Suprapubic skin (tissue), 4 donors: ENCODE results near the gene LRRC75A. TPM values are rescaled to one million over a fixed set of nuclear protein-coding genes. Genes with fewer than 3 reads are reported as not detected.

Experiments
- DNase-seq, 2 donors: peaks; one replicate each; pipeline ENCODE4 v3.0.0-alpha.2; 2019; ENCODE audit warnings: low spot score in 2 of 2
- H3K27ac ChIP-seq: fragments of 200-600 bp; sonication (generic); one replicate; pipeline ENCODE4 v1.5.1; 2019
- H3K27me3 ChIP-seq: fragments of 200-600 bp; sonication (generic); one replicate; pipeline ENCODE4 v1.5.1; 2019
- H3K36me3 ChIP-seq: fragments of 200-600 bp; sonication (generic); one replicate; pipeline ENCODE4 v1.5.1; 2019
- H3K4me1 ChIP-seq: fragments of 200-600 bp; sonication (generic); one replicate; pipeline ENCODE4 v1.5.1; 2019
- H3K4me3 ChIP-seq: fragments of 200-600 bp; sonication (generic); one replicate; pipeline ENCODE4 v1.5.1; 2019; ENCODE audit warnings: mild to moderate bottlenecking
- H3K9me3 ChIP-seq: fragments of 200-600 bp; sonication (generic); one replicate; pipeline ENCODE4 v1.5.1; 2019
- CTCF ChIP-seq, 2 donors: fragments of 200-600 bp in 1 of 2; fragments of 450-650 bp in 1 of 2; sonication (generic) in 1 of 2; IDR thresholded peaks; one replicate each; pipeline ENCODE4 v1.5.1; 2016 to 2019; ENCODE audit warnings: antibody characterized with exemption in 2 of 2, mild to moderate bottlenecking in 1 of 2, moderate library complexity in 1 of 2
- EP300 ChIP-seq: sonication (generic); formaldehyde crosslinking; IDR thresholded peaks from one replicate; pipeline ENCODE4 v1.6.1; 2017; ENCODE audit warnings: antibody characterized with exemption
- POLR2A ChIP-seq, 2 donors: fragments of 450-650 bp; IDR thresholded peaks; one replicate each; pipeline ENCODE4 v1.6.1; 2017; ENCODE audit warnings: antibody characterized with exemption in 2 of 2, mild to moderate bottlenecking in 2 of 2, moderate library complexity in 2 of 2
- POLR2AphosphoS5 ChIP-seq, 3 donors: sonication (generic); formaldehyde crosslinking; IDR thresholded peaks; one replicate each; pipeline ENCODE4 v1.6.1; 2017; ENCODE audit warnings: antibody characterized with exemption in 3 of 3
- WGBS: methylation state at CpG from one replicate; pipeline ENCODE4 v1.1.5; 2018; 5-methylcytosine and 5-hydroxymethylcytosine counted together
- total RNA-seq, 4 donors: library from RNA; depleted of rRNA; stranded (reverse); fragments of >200 nt; gene quantifications; one replicate each; pipeline ENCODE4 v1.1.0, GENCODE V29; 2016

The LRRC75A gene
- total RNA-seq, 4 donors from 2014 or later = 0.64 to 0.99 (median 0.90) TPM

GRCh38 chr17:16513873-16514272 is 21.9 kb upstream of the LRRC75A start:
- Histone ChIP-seq H3K27ac (no peak overlapping the region), H3K4me3 (no peak overlapping the region), H3K27me3 (peaks cover 8% of the 10 kb centered on the region), H3K9me3 (no peaks in the 10 kb centered on the region), H3K36me3 (no peaks in the 10 kb centered on the region), H3K4me1 (peaks cover 13% of the 10 kb centered on the region)
- no peak for TF ChIP-seq POLR2AphosphoS5 (IDR thresholded peaks at IDR 0.05)
- no peak for TF ChIP-seq EP300
- TF ChIP-seq POLR2A (IDR thresholded peaks at IDR 0.05) = no peak
- no peak for TF ChIP-seq CTCF (IDR thresholded peaks at IDR 0.05)
- no peak for DNase-seq
- WGBS = 82% methylated on average over 6 of the region's 6 CpGs

- Histone ChIP-seq H3K27ac (no peak overlapping the region), H3K27me3 (peaks cover 4% of the 10 kb centered on the region), H3K9me3 (no peaks in the 10 kb centered on the region), H3K4me1 (peaks cover 10% of the 10 kb centered on the region), H3K4me3 (no peak overlapping the region), H3K36me3 (no peaks in the 10 kb centered on the region)
- TF ChIP-seq POLR2A (IDR thresholded peaks at IDR 0.05) (no peak), CTCF (IDR thresholded peaks at IDR 0.05) (no peak), EP300 (no peak), POLR2AphosphoS5 (IDR thresholded peaks at IDR 0.05) (no peak)
- 79% methylated on average over 4 of the region's 4 CpGs for WGBS
- DNase-seq = no peak
Observed at GRCh38 chr17:16512011-16512410, 20.0 kb upstream of the LRRC75A start.

GRCh38 chr17:16511593-16511992 is 19.6 kb upstream of the LRRC75A start:
- H3K4me3 ChIP-seq = no peak overlapping the region

GRCh38 chr17:16507918-16508533 is 16.0 kb upstream of the LRRC75A start:
- no peaks in the 10 kb centered on the region for H3K4me1 ChIP-seq
- TF ChIP-seq CTCF (IDR thresholded peaks at IDR 0.05) (no peak), POLR2A (IDR thresholded peaks at IDR 0.05) (no peak), EP300 (no peak), POLR2AphosphoS5 (IDR thresholded peaks at IDR 0.05) (no peak)
- H3K27me3 ChIP-seq = no peaks in the 10 kb centered on the region
- no peaks in the 10 kb centered on the region for H3K36me3 ChIP-seq
- H3K27ac ChIP-seq = no peak overlapping the region
- H3K9me3 ChIP-seq = no peaks in the 10 kb centered on the region
- no peak overlapping the region for H3K4me3 ChIP-seq
- no peak for DNase-seq
- 71% methylated on average over 8 of the region's 8 CpGs for WGBS

More at GRCh38 chr17:16511593-16511992, 19.6 kb upstream of the LRRC75A start:
- H3K27me3 ChIP-seq = peaks cover 4% of the 10 kb centered on the region
- no peaks in the 10 kb centered on the region for H3K36me3 ChIP-seq
- no peaks in the 10 kb centered on the region for H3K9me3 ChIP-seq
- H3K27ac ChIP-seq = no peak overlapping the region
- H3K4me1 ChIP-seq = peaks cover 6% of the 10 kb centered on the region
- DNase-seq = no peak
- 86% methylated on average over 1 of the region's 1 CpG for WGBS
- TF ChIP-seq CTCF (IDR thresholded peaks at IDR 0.05) = no peak
- TF ChIP-seq POLR2AphosphoS5 (IDR thresholded peaks at IDR 0.05) = no peak
- TF ChIP-seq POLR2A (IDR thresholded peaks at IDR 0.05) = no peak
- no peak for TF ChIP-seq EP300

- Histone ChIP-seq H3K4me3 (no peak overlapping the region), H3K4me1 (no peaks in the 10 kb centered on the region), H3K27ac (no peak overlapping the region), H3K9me3 (no peaks in the 10 kb centered on the region), H3K27me3 (no peaks in the 10 kb centered on the region), H3K36me3 (no peaks in the 10 kb centered on the region)
- no peak for TF ChIP-seq EP300
- no peak for TF ChIP-seq CTCF (IDR thresholded peaks at IDR 0.05)
- no peak for TF ChIP-seq POLR2AphosphoS5 (IDR thresholded peaks at IDR 0.05)
- no peak for TF ChIP-seq POLR2A (IDR thresholded peaks at IDR 0.05)
- no peak for DNase-seq
- 94% methylated on average over 3 of the region's 3 CpGs for WGBS
Observed at GRCh38 chr17:16506188-16506587, 14.2 kb upstream of the LRRC75A start.
